Kidney (tissue), 14 donors: ENCODE data around the gene ZNF618. TPM values are rescaled to one million over a fixed set of nuclear protein-coding genes. Genes with fewer than 3 reads are reported as not detected.

Experiments
- DNase-seq, 5 donors: peaks; one replicate each; pipeline ENCODE4 v3.0.0-alpha.2; 2013 to 2020
- FAIRE-seq: peaks from 2 replicates; lab custom pipeline; 2012; peaks lifted over from hg19 to GRCh38; lab: Jason Lieb, UNC
- H3K27ac ChIP-seq, 2 donors: one replicate each; pipeline ENCODE4 v1.7.0; 2013; ENCODE audit warnings: low read depth in 2 of 2, low read length in 2 of 2, inconsistent platforms in 1 of 2
- H3K27me3 ChIP-seq: one replicate; pipeline ENCODE4 v1.7.1; 2013; ENCODE audit warnings: low read length, inconsistent platforms; ENCODE audit not compliant: control insufficient read depth, insufficient read depth
- H3K36me3 ChIP-seq, 3 donors: one replicate each; pipeline versions ENCODE4 v1.7.0 to v1.7.1; 2013; ENCODE audit warnings: low read length in 3 of 3, control low read depth in 1 of 3, inconsistent platforms in 1 of 3; ENCODE audit not compliant: insufficient read depth in 3 of 3, control insufficient read depth in 2 of 3
- H3K4me1 ChIP-seq, 3 donors: one replicate each; pipeline versions ENCODE4 v1.7.0 to v1.7.1; 2013; ENCODE audit warnings: low read length in 3 of 3, inconsistent platforms in 1 of 3, low read depth in 1 of 3; ENCODE audit not compliant: control insufficient read depth in 2 of 3, insufficient read depth in 2 of 3
- H3K4me3 ChIP-seq, 3 donors: one replicate each; pipeline versions ENCODE4 v1.7.0 to v1.8.1; 2013; ENCODE audit warnings: low read length in 3 of 3, control low read depth in 1 of 3, inconsistent platforms in 1 of 3
- H3K9ac ChIP-seq, 3 donors: one replicate each; pipeline versions ENCODE4 v1.7.0 to v1.7.1; 2013; ENCODE audit warnings: low read length in 3 of 3, control low read depth in 1 of 3, inconsistent platforms in 1 of 3
- H3K9me3 ChIP-seq, 3 donors: one replicate each; pipeline versions ENCODE4 v1.7.0 to v1.7.1; 2013; ENCODE audit warnings: low read length in 3 of 3, control low read depth in 1 of 3, inconsistent platforms in 1 of 3; ENCODE audit not compliant: control insufficient read depth in 2 of 3, insufficient read depth in 1 of 3
- intact Hi-C: fragments of 100-400 bp; cut with DNase I; formaldehyde crosslinking; loops from one replicate; pipeline ENCODE4 v1.11.1; 2022
- polyA plus RNA-seq: library from polyadenylated mRNA; stranded (reverse); fragments of 350-450 nt; fragmentation: Illumina TruSeq; extraction: RNeasy Lipid Tissue Mini Kit (QIAGEN cat#74804); gene quantifications from one replicate; pipeline ENCODE4 v1.2.3, GENCODE V29; 2014; ENCODE audit warnings: low read depth, low replicate concordance; ENCODE audit not compliant: insufficient read depth
- total RNA-seq: library from RNA; stranded (reverse); fragmentation: NEBNext Ultra II Directional; extraction: Animal tissue kit (Norgen Biotek cat#: 25700); gene quantifications from one replicate; pipeline ENCODE4 v1.2.1, GENCODE V29; 2021
- TF ChIP-seq, protein P1 (sequence below): IDR thresholded peaks from 3 replicates; pipeline ENCODE4 v1.5.1; 2012; ENCODE audit warnings: mild to moderate bottlenecking, moderate library complexity, borderline replicate concordance; ENCODE audit not compliant: insufficient read depth; ENCODE audit errors: extremely low read depth
- donor health status: control.
- donor health status: control.
- donor health status: control.
- donor health status: control.
- donor health status: control.
- donor health status: DM: yes; HTN: yes; CAD: no.
- donor health status: Normal renal cell carcinoma (clear cell type).

ZNF618 gene
- total and polyA plus RNA-seq, 2 donors from 2014 or later = 5.6 to 31.9 TPM

GRCh38 chr9:114089206-114089840 is 213.2 kb downstream of the ZNF618 start:
- DNase-seq (peak in 1 of 5 donors; percentile 64), FAIRE-seq (no peak)
- no peak overlapping the region for H3K9ac ChIP-seq
- H3K27ac ChIP-seq = no peak overlapping the region
- intact Hi-C loops = loop anchor here (10.0 kb wide), 1 partner anchor 205 kb away; no protein-coding TSS in a partner anchor
- no peaks in the 10 kb centered on the region for H3K4me1 ChIP-seq
- no peaks in the 10 kb centered on the region for H3K9me3 ChIP-seq
- H3K27me3 ChIP-seq = no peaks in the 10 kb centered on the region
- TF ChIP-seq, protein P1, sequence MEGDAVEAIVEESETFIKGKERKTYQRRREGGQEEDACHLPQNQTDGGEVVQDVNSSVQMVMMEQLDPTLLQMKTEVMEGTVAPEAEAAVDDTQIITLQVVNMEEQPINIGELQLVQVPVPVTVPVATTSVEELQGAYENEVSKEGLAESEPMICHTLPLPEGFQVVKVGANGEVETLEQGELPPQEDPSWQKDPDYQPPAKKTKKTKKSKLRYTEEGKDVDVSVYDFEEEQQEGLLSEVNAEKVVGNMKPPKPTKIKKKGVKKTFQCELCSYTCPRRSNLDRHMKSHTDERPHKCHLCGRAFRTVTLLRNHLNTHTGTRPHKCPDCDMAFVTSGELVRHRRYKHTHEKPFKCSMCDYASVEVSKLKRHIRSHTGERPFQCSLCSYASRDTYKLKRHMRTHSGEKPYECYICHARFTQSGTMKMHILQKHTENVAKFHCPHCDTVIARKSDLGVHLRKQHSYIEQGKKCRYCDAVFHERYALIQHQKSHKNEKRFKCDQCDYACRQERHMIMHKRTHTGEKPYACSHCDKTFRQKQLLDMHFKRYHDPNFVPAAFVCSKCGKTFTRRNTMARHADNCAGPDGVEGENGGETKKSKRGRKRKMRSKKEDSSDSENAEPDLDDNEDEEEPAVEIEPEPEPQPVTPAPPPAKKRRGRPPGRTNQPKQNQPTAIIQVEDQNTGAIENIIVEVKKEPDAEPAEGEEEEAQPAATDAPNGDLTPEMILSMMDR = no peak
- H3K4me3 ChIP-seq = no peak overlapping the region
- H3K36me3 ChIP-seq = peaks cover 0 to 18% (median 3%) of the 10 kb centered on the region in 3 donors

- H3K9me3 ChIP-seq = no peaks in the 10 kb centered on the region
- no peak overlapping the region for H3K9ac ChIP-seq
- H3K27me3 ChIP-seq = no peaks in the 10 kb centered on the region
- DNase-seq = peak in 1 of 5 donors; percentile 25
- no peak for FAIRE-seq
- H3K36me3 ChIP-seq = peaks cover 0 to 32% (median 7%) of the 10 kb centered on the region in 3 donors
- no peak overlapping the region for H3K27ac ChIP-seq
- TF ChIP-seq, protein P1 = no peak
- H3K4me1 ChIP-seq = peaks cover 0 to 2% (median 0%) of the 10 kb centered on the region in 3 donors
- intact Hi-C loops = no loop called here
- H3K4me3 ChIP-seq = no peak overlapping the region
Observed at GRCh38 chr9:114090798-114091197, 214.7 kb downstream of the ZNF618 start.

DNA sequence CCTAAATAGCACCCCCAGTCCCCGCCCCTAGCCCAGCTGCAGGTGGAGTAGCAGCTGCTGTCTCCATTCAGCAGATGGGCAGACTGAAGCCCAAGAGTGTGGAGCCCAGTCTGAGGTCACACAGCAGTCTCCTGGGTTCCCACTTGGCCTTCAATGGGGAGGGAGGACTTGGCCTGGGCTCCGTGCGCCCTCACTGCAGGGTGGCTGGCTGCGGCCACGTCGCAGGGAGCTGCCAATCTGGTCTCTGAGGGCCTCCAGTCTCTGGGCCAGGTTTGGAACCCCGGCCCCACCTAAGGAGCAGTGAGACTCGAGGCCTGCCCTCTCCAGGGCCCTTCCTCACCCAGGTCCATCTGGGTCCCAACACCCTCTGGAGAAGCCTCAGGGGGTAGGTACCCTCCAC is 215.6 kb downstream of the ZNF618 start:
- Histone ChIP-seq H3K4me3 (no peak overlapping the region), H3K27ac (no peak overlapping the region)
- intact Hi-C loops = no loop called here

More for the DNA sequence above, 215.6 kb downstream of the ZNF618 start:
- TF ChIP-seq, protein P1 = no peak
- Histone ChIP-seq H3K27me3 (no peaks in the 10 kb centered on the region), H3K9me3 (no peaks in the 10 kb centered on the region), H3K4me1 (peaks cover 0 to 9% (median 5%) of the 10 kb centered on the region in 3 donors), H3K9ac (no peak overlapping the region), H3K36me3 (peaks cover 0 to 32% (median 12%) of the 10 kb centered on the region in 3 donors)
- FAIRE-seq = no peak
- DNase-seq = peak in 1 of 5 donors; percentile 59
